Body of pancreas (tissue), 4 donors: ENCODE measurements around the gene NPAT. TPM values are rescaled to one million over a fixed set of nuclear protein-coding genes. Genes with fewer than 3 reads are reported as not detected.

Source experiments
- ATAC-seq: fragments of 150-250 bp; one replicate; pipeline ENCODE4 v1.9.1; 2016
- DNase-seq, 4 donors: peaks; one replicate each; pipeline ENCODE4 v3.0.0-alpha.2; 2019
- H3K27ac ChIP-seq, 4 donors: fragments of 200-600 bp; sonication (generic); 1 replicate in 3 of 4; 2 replicates in 1 of 4; pipeline versions ENCODE4 v1.5.1 to v1.6.1; 2016 to 2019; ENCODE audit warnings: mild to moderate bottlenecking in 1 of 4, mixed read lengths in 1 of 4, moderate library complexity in 1 of 4
- H3K27me3 ChIP-seq, 2 donors: fragments of 200-600 bp; sonication (generic); one replicate each; pipeline ENCODE4 v1.6.0; 2016; ENCODE audit warnings: mild to moderate bottlenecking in 1 of 2
- H3K36me3 ChIP-seq, 2 donors: fragments of 200-600 bp; sonication (generic); replicated peaks in 1 of 2; 2 replicates each; pipeline ENCODE4 v1.5.1; 2016; ENCODE audit warnings: low read depth in 2 of 2; ENCODE audit not compliant: insufficient read depth in 1 of 2
- H3K4me1 ChIP-seq: fragments of 200-600 bp; sonication (generic); one replicate; pipeline ENCODE4 v1.6.0; 2016
- H3K4me3 ChIP-seq, 2 donors: fragments of 200-600 bp; sonication (generic); 1 replicate in 1 of 2; 2 replicates in 1 of 2; pipeline ENCODE4 v1.5.1; 2016 to 2019
- H3K9me3 ChIP-seq, 3 donors: fragments of 200-600 bp; sonication (generic); 1 replicate in 2 of 3; 2 replicates in 1 of 3; pipeline ENCODE4 v1.5.1; 2016
- CTCF ChIP-seq, 7 experiments: fragments of 450-650 bp in 4 of 7; fragments of 200-600 bp in 3 of 7; sonication (generic) in 3 of 7; IDR thresholded peaks; one replicate each; pipeline ENCODE4 v1.5.1; 2016 to 2019; ENCODE audit warnings: antibody characterized with exemption in 7 of 7
- POLR2A ChIP-seq, 3 donors: fragments of 450-650 bp; IDR thresholded peaks; one replicate each; pipeline ENCODE4 v1.6.1; 2016; ENCODE audit warnings: antibody characterized with exemption in 3 of 3, mild to moderate bottlenecking in 2 of 3
- WGBS, 2 donors: methylation state at CpG; one replicate each; pipeline ENCODE4 v1.1.5; 2017; 5-methylcytosine and 5-hydroxymethylcytosine counted together
- intact Hi-C: fragments of 100-400 bp; cut with DNase I; formaldehyde crosslinking; loops from one replicate; pipeline ENCODE4 v1.15.1; 2023
- total RNA-seq, 2 donors: library from RNA; depleted of rRNA; stranded (reverse); fragments of >200 nt; gene quantifications; one replicate each; pipeline ENCODE4 v1.1.0, GENCODE V29; 2016

The NPAT gene
- total RNA-seq, 2 donors from 2014 or later, result 8.6 to 12.2 TPM

- DNase-seq, result peak in 1 of 4 donors; percentile 24
- Histone ChIP-seq H3K36me3 (no peaks in the 10 kb centered on the region), H3K9me3 (no peaks in the 10 kb centered on the region), H3K4me3 (no peak overlapping the region), H3K27me3 (no peaks in the 10 kb centered on the region), H3K27ac (no peak overlapping the region), H3K4me1 (peaks cover 14% of the 10 kb centered on the region)
- no peak for ATAC-seq
- intact Hi-C loops, result no loop called here
- no peak for TF ChIP-seq CTCF (IDR thresholded peaks at IDR 0.05)
- TF ChIP-seq POLR2A (IDR thresholded peaks at IDR 0.05), result no peak
- WGBS, 2 donors, result 76 to 88% methylated on average over 12 of the region's 12 CpGs
These were observed 22.8 kb downstream of the NPAT start for GRCh38 chr11:108199446-108200321.

- intact Hi-C loops, result no loop called here
- Histone ChIP-seq H3K27me3 (no peaks in the 10 kb centered on the region), H3K4me3 (no peak overlapping the region), H3K27ac (no peak overlapping the region), H3K36me3 (peaks cover 0 to 1% of the 10 kb centered on the region in 2 donors), H3K9me3 (no peaks in the 10 kb centered on the region), H3K4me1 (peaks cover 14% of the 10 kb centered on the region)
- DNase-seq, result no peak
- 88 to 94% methylated on average over 7 to 8 of the region's 8 CpGs for WGBS, 2 donors
- no peak for ATAC-seq
- TF ChIP-seq CTCF (IDR thresholded peaks at IDR 0.05) (no peak), POLR2A (IDR thresholded peaks at IDR 0.05) (no peak)
These were observed 23.6 kb downstream of the NPAT start for GRCh38 chr11:108198833-108199232.

- intact Hi-C loops, result no loop called here
- Histone ChIP-seq H3K27me3 (no peaks in the 10 kb centered on the region), H3K4me3 (no peak overlapping the region), H3K9me3 (no peaks in the 10 kb centered on the region), H3K27ac (no peak overlapping the region), H3K36me3 (peaks cover 0 to 1% of the 10 kb centered on the region in 2 donors), H3K4me1 (peaks cover 14% of the 10 kb centered on the region)
- DNase-seq, result no peak
- ATAC-seq, result no peak
- TF ChIP-seq CTCF (IDR thresholded peaks at IDR 0.05) (no peak), POLR2A (IDR thresholded peaks at IDR 0.05) (no peak)
These were observed 25.1 kb downstream of the NPAT start for GRCh38 chr11:108197351-108197750.

GRCh38 chr11:108196901-108197300 lies 25.5 kb downstream of the NPAT start:
- H3K27me3 ChIP-seq, result no peaks in the 10 kb centered on the region
- intact Hi-C loops, result no loop called here
- peaks cover 14% of the 10 kb centered on the region for H3K4me1 ChIP-seq
- no peak overlapping the region for H3K4me3 ChIP-seq
- peaks cover 0 to 1% of the 10 kb centered on the region in 2 donors for H3K36me3 ChIP-seq
- ATAC-seq (no peak), DNase-seq (no peak)
- no peak overlapping the region for H3K27ac ChIP-seq
- no peak for TF ChIP-seq CTCF (IDR thresholded peaks at IDR 0.05)
- TF ChIP-seq POLR2A (IDR thresholded peaks at IDR 0.05), result no peak
- 74 to 81% methylated on average over 3 of the region's 3 CpGs for WGBS, 2 donors
- H3K9me3 ChIP-seq, result no peaks in the 10 kb centered on the region

GRCh38 chr11:108193725-108194124 lies 28.7 kb downstream of the NPAT start:
- DNase-seq (no peak), ATAC-seq (no peak)
- Histone ChIP-seq H3K36me3 (peaks cover 0 to 6% of the 10 kb centered on the region in 2 donors), H3K27me3 (no peaks in the 10 kb centered on the region), H3K4me3 (no peak overlapping the region), H3K4me1 (peaks cover 14% of the 10 kb centered on the region), H3K27ac (no peak overlapping the region), H3K9me3 (no peaks in the 10 kb centered on the region)
- intact Hi-C loops, result no loop called here
- TF ChIP-seq POLR2A (IDR thresholded peaks at IDR 0.05), result no peak
- TF ChIP-seq CTCF (IDR thresholded peaks at IDR 0.05), result no peak
